Hepatocyte (in vitro differentiated cells): Measurements from ENCODE around the gene DLX6. TPM values are rescaled to one million over a fixed set of nuclear protein-coding genes. Genes with fewer than 3 reads are reported as not detected.

ENCODE experiments used
- DNase-seq: peaks from one replicate; pipeline ENCODE4 v3.0.0-alpha.2; 2016; ENCODE audit warnings: low spot score
- H2AFZ ChIP-seq: fragments of 200-600 bp; sonication (generic); 2 replicates; pipeline ENCODE4 v1.6.0; 2016; ENCODE audit warnings: antibody characterized with exemption, mild to moderate bottlenecking
- H3K27ac ChIP-seq: fragments of 200-600 bp; sonication (generic); 2 replicates; pipeline ENCODE4 v1.5.1; 2016; ENCODE audit warnings: mild to moderate bottlenecking
- H3K27me3 ChIP-seq: fragments of 200-600 bp; sonication (generic); 2 replicates; pipeline ENCODE4 v1.6.1; 2016
- H3K36me3 ChIP-seq: fragments of 200-600 bp; sonication (generic); replicated peaks from 2 replicates; pipeline ENCODE4 v1.5.1; 2016; ENCODE audit warnings: low read depth; ENCODE audit not compliant: insufficient read depth
- H3K4me1 ChIP-seq: fragments of 200-600 bp; sonication (generic); 2 replicates; pipeline ENCODE4 v1.5.1; 2016; ENCODE audit warnings: mild to moderate bottlenecking, moderate library complexity; ENCODE audit not compliant: insufficient read depth
- H3K4me2 ChIP-seq: fragments of 200-600 bp; sonication (generic); 2 replicates; pipeline ENCODE4 v1.6.0; 2016
- H3K4me3 ChIP-seq: fragments of 200-600 bp; sonication (generic); 2 replicates; pipeline ENCODE4 v1.5.1; 2016; ENCODE audit warnings: mild to moderate bottlenecking
- H3K79me2 ChIP-seq: fragments of 200-600 bp; sonication (generic); 2 replicates; pipeline ENCODE4 v1.6.0; 2017; ENCODE audit warnings: mild to moderate bottlenecking
- H3K9me2 ChIP-seq: fragments of 200-600 bp; sonication (generic); replicated peaks from 2 replicates; pipeline ENCODE4 v1.6.0; 2017; ENCODE audit warnings: mild to moderate bottlenecking; ENCODE audit not compliant: insufficient read depth
- H3K9me3 ChIP-seq: fragments of 200-600 bp; sonication (generic); 2 replicates; pipeline ENCODE4 v1.5.1; 2016; ENCODE audit warnings: low read depth, mild to moderate bottlenecking
- H4K20me1 ChIP-seq: fragments of 200-600 bp; sonication (generic); 2 replicates; pipeline ENCODE4 v1.6.0; 2016; ENCODE audit warnings: mild to moderate bottlenecking; ENCODE audit not compliant: insufficient read depth, poor library complexity, severe bottlenecking
- EZH2 ChIP-seq: fragments of 200-600 bp; sonication (generic); IDR thresholded peaks from 2 replicates; pipeline ENCODE4 v1.6.1; 2016; ENCODE audit warnings: antibody characterized with exemption, mild to moderate bottlenecking, borderline replicate concordance
- EZH2phosphoT487 ChIP-seq: fragments of 200-600 bp; sonication (generic); IDR thresholded peaks from one replicate; pipeline ENCODE4 v1.6.1; 2018; ENCODE audit warnings: antibody characterized with exemption, mild to moderate bottlenecking, low read depth, moderate library complexity; ENCODE audit not compliant: unreplicated experiment, severe bottlenecking
- WGBS: methylation state at CpG from one replicate; pipeline ENCODE4 v1.1.6; 2016; ENCODE audit warnings: low lambda C conversion rate; ENCODE audit errors: missing lambda C conversion rate; 5-methylcytosine and 5-hydroxymethylcytosine counted together
- polyA plus RNA-seq: library from polyadenylated mRNA; unstranded; fragments of >200 nt; fragmentation: Nextera tagmentation; extraction: Ambion mirVana; gene quantifications from 2 replicates; pipeline ENCODE4 v1.2.1, GENCODE V29; 2016
- total RNA-seq: library from RNA; depleted of rRNA; stranded (reverse); fragments of >200 nt; gene quantifications from 2 replicates; pipeline ENCODE4 v1.2.3, GENCODE V29; 2014
- TF ChIP-seq, protein P1 (sequence below): fragments of 200-600 bp; sonication (generic); IDR thresholded peaks from 2 replicates; pipeline ENCODE4 v1.5.1; 2016; ENCODE audit warnings: antibody characterized with exemption, mild to moderate bottlenecking; ENCODE audit not compliant: poor library complexity

DLX6 gene
- total and polyA plus RNA-seq, 2 experiments from 2014 or later, result 1.9 to 3.5 TPM

DNA sequence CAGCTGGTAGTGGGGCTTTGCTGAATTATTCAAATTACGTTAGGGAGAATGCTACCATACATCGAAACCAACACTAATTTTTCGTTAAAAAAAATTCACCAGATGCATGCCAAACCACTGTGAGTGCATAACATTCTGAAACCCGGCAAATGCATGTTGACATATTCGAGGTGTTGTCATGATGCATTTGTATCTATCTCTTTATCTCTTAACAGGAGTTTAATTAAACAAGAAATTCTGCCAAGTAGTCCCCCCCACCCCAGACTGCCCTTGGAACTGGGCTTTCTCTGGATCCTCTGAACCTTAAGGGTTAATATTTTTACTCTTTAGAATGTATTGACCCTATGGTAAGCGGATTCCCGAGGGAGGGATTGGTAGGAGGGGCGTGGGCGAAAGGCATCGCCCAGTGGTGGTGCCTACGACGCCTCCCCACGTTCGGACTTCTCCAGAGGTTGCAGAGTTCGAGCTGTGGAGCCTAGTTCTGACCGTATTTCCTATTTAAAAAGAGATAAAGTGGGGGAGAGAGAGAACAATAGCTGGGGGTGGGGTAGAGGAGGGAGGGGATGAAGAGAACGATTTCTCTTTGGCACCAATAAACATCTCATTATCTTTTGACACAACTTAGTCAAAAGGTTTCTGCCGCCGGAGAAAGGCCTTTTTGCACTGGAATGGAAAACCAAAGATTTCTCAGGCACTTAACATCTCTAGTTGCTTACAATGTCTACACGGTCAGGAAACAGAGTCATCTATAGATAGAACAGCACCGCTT lies 7.2 kb downstream of the DLX6 start:
- no peaks in the 10 kb centered on the region for H3K9me2 ChIP-seq
- H3K4me3 ChIP-seq, result no peak overlapping the region
- peaks cover 98% of the 10 kb centered on the region for H3K27me3 ChIP-seq
- no peaks in the 10 kb centered on the region for H3K4me1 ChIP-seq
- H3K4me2 ChIP-seq, result no peak overlapping the region
- no peak overlapping the region for H3K27ac ChIP-seq
- no peak overlapping the region for H2AFZ ChIP-seq
- 24% methylated on average over 20 of the region's 21 CpGs for WGBS
- no peaks in the 10 kb centered on the region for H3K36me3 ChIP-seq
- no peak for DNase-seq
- H3K79me2 ChIP-seq, result peaks cover 24% of the 10 kb centered on the region
- H4K20me1 ChIP-seq, result no peaks in the 10 kb centered on the region
- H3K9me3 ChIP-seq, result no peaks in the 10 kb centered on the region
- TF ChIP-seq EZH2phosphoT487 (no peak), EZH2 (no peak)
- TF ChIP-seq, protein P1, sequence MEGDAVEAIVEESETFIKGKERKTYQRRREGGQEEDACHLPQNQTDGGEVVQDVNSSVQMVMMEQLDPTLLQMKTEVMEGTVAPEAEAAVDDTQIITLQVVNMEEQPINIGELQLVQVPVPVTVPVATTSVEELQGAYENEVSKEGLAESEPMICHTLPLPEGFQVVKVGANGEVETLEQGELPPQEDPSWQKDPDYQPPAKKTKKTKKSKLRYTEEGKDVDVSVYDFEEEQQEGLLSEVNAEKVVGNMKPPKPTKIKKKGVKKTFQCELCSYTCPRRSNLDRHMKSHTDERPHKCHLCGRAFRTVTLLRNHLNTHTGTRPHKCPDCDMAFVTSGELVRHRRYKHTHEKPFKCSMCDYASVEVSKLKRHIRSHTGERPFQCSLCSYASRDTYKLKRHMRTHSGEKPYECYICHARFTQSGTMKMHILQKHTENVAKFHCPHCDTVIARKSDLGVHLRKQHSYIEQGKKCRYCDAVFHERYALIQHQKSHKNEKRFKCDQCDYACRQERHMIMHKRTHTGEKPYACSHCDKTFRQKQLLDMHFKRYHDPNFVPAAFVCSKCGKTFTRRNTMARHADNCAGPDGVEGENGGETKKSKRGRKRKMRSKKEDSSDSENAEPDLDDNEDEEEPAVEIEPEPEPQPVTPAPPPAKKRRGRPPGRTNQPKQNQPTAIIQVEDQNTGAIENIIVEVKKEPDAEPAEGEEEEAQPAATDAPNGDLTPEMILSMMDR, result no peak

DNA sequence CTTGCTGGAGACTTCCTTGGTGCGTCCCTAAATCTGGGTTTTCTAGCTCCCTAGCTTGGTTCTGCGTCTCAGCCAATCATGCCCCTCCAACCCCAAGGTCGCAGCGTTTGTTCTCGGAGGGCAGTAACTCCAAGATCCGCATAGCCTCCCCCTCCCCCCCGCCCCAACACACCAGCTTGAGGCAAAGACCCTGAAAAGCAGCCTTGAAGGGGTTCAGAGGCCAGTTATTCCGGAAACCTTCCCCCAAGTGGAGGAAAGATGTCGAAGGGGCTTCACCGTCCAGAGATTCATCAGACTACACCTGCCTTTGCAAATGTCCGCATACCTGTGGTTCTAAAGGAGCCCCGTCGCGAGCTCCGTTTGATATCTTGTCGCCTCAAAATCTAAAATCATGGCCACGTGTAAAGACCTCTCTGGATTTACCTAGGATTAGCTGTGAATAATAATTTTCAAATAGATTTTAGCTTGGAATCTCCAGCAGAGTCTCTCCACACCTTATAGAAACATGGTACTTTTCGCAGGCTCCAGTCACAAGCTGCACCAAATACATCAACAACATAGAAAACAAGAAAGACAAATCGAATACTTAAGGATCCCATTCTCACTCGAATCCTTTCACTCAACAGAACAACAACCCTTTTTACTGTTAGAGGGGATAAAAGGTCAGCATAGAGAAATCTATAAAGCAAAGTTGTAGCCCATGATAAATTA lies 7.9 kb downstream of the DLX6 start:
- no peak for DNase-seq
- Histone ChIP-seq H3K4me3 (no peak overlapping the region), H3K79me2 (peaks cover 27% of the 10 kb centered on the region), H3K9me3 (no peaks in the 10 kb centered on the region), H3K4me2 (no peak overlapping the region), H3K36me3 (no peaks in the 10 kb centered on the region), H2AFZ (no peak overlapping the region), H3K4me1 (no peaks in the 10 kb centered on the region), H3K9me2 (no peaks in the 10 kb centered on the region), H3K27me3 (peaks cover 98% of the 10 kb centered on the region), H3K27ac (no peak overlapping the region), H4K20me1 (no peaks in the 10 kb centered on the region)
- TF ChIP-seq EZH2 (no peak), EZH2phosphoT487 (no peak)
- TF ChIP-seq, protein P1, result no peak
- WGBS, result 23% methylated on average over 17 of the region's 20 CpGs

DNA sequence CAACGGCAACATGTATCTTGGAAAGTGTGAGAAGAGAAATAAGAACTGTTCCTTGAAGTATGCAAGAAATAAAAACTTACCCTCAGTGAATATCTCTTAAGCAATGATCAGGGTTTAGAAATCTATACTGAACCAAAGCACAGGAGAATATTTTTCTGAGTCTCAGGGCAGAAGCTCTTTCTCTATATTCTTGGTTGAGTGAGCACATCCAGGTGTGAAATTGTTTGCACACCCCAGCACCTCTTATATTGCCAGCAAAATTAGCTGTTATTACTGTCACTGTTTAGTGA lies 8.4 kb downstream of the DLX6 start:
- Histone ChIP-seq H3K79me2 (peaks cover 25% of the 10 kb centered on the region), H3K27me3 (peaks cover 97% of the 10 kb centered on the region), H3K4me3 (no peak overlapping the region), H4K20me1 (no peaks in the 10 kb centered on the region), H3K4me1 (no peaks in the 10 kb centered on the region), H3K36me3 (no peaks in the 10 kb centered on the region), H3K4me2 (no peak overlapping the region), H2AFZ (no peak overlapping the region), H3K9me2 (no peaks in the 10 kb centered on the region), H3K9me3 (no peaks in the 10 kb centered on the region), H3K27ac (no peak overlapping the region)
- no peak for DNase-seq
- TF ChIP-seq EZH2phosphoT487 (no peak), EZH2 (no peak)
- TF ChIP-seq, protein P1, result no peak
- WGBS, result 58% methylated on average over 1 of the region's 1 CpG
